ENCODE results near the gene RXRA.

Gene RXRA

GRCh38 chr9:134313470-134313869, 12.8 kb upstream of the RXRA start:
- DNase-seq, result no peak

- no peak for DNase-seq
These were observed 12.0 kb upstream of the RXRA start for GRCh38 chr9:134314039-134314949.

DNA sequence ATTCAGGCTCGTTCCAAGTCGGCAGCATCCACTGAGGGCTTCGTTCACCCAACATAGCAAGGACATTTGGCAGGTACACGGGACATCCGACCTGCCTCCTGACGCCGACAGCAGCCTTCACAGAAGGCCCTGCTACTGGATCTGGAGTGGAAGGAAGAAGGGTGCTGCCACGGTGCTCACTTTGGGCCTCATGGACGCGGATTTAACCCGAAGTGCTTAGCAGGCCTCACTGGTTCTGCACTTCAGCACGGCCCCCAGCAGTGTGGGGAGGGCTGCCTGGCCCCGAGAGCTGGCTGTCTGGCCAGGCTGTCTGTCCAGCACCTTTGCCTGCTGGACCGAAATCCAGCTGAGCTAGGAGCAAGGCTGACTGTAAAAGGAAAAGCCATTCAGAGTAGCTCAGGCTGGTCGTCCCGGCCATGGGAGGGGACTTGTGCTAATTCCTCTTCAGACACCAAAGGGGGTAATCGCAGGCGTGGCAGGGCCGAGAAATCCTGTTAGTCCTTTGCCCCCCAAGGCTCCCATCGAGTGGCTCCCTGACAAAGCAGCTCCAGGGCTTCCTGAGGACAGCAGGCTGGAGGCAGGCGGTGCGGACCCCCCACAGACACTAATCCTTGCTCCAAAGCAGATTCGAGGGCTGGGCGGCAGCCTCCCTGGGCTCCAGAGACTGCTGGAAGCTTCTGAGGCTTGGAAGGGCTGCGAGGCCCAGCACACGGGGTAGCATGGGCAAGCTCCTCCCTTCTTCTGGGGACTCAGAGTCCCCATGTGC, 11.1 kb upstream of the RXRA start:
- no peak for DNase-seq

- no peak for DNase-seq
These were observed 10.4 kb upstream of the RXRA start for GRCh38 chr9:134315716-134316448.

- DNase-seq, result no peak
These were observed 9.7 kb upstream of the RXRA start for GRCh38 chr9:134316449-134317160.

- no peak for DNase-seq
These were observed 8.9 kb upstream of the RXRA start for GRCh38 chr9:134317400-134317789.

- DNase-seq, result no peak
These were observed 8.4 kb upstream of the RXRA start for GRCh38 chr9:134317790-134318414.

GRCh38 chr9:134318481-134318891, 7.8 kb upstream of the RXRA start:
- DNase-seq, result no peak

GRCh38 chr9:134318941-134319305, 7.3 kb upstream of the RXRA start:
- DNase-seq, result no peak

DNA sequence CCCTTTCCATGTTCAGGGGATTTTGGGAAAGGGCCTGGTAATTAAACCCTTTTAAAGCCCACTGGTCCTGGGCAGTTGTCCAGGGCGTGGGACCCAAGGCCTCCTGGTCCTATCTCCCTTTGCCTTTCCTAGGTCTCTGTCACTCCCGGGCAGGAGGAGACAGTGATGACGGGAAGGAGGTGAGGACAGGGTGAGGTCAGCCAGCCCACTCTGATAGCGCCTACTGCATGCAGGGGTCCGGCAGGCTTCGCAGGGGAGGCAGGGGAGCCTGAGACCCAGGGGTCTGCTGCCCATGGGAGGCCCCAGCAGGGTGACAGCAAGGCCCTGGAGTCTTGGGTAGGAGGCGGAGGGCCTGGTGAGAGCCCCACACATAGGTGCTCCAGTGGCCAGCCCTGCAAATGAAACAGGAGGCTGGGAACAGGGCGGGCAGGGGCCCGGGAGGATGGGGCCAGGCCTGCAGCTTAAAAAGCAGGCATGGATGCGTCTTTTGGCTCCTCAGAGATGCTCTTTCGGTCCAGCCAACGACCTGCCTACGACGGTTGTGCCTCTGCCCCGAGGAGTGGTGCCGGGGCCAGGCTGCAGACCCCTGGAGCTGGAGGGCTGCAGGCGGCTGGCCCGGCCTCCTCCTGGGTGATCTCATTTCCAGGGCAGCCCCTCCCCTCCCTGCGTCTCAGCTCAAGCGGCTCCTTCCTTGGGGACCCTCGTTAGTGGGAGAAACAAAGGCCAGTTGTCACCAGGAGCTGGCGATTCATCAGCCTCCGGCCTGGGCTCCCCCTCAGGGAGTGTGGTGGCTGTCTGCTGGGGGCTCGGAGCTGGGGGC, 6.7 kb upstream of the RXRA start:
- DNase-seq, result no peak

GRCh38 chr9:134320126-134320867, 6.0 kb upstream of the RXRA start:
- no peak for DNase-seq

DNA sequence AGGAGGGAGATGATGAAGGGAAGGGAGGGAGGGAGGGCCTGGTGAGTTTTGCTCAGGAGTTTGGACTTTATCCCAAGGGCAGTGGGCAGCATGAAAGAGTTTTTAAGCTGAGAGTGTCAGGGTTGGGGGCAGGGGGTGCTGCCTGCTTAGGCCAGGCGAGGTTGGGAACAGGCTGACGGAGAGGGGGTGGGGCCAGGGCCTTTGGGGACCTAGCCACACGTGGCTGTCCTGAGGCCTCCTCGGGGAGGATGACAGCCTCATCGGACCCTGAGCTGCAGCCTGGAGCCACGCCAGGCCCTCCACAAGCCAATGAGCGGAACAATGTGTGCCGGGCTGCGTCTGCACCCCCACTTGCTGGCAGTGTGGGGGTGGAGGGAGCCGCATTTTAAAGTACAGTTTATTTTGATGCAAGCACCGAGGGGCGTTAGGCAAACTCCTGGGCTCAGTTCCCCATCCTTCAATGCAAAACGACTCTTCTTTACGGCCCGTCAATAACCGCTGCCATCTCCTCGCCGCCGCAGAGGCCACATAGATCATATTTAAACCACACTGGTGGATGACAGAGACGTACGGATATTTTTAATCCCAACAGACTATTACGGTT, 5.3 kb upstream of the RXRA start:
- DNase-seq, result no peak

GRCh38 chr9:134321531-134321930, 4.7 kb upstream of the RXRA start:
- DNase-seq, result no peak

DNA sequence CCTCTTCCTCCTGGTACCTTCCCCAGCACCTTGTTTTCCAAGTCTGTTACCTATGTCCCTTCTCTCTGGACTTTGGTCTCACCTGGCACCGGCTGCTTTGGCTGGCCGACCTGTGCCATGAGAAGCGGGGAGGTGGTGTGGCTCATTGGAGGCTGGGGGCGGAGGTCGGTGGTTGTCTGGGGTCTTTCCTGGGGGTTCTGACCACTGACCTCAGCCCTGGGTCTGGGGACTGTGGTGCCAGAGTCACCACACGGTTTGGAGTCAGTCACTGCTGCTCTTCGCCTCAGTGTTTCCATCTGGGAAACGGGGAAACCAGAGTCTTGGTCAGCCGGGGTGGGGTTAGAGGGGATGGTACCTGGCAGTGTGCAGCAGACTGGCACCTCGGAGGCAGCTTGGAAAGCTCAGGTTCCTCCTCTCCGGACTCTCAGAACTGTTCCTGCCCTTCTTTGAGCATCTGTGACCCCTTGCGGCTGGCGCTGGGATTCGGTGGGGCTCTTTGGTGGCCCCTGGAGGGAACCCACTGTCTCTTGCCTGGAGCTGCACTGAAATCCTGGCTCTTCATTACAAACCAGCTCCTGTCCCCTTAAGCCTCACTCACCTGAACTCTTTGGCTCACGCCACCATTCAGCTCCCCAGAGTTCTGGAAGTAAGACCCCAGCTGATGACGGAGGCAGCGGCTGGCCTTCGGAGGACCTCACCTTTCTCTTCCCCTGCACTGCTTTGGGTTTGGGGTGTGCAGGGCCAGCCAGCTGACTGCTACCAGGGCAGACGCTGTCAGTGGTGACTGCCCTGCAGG, 4.1 kb upstream of the RXRA start:
- DNase-seq, result no peak

- DNase-seq, result no peak
These were observed 3.4 kb upstream of the RXRA start for GRCh38 chr9:134322781-134323241.

GRCh38 chr9:134323741-134324358, 2.4 kb upstream of the RXRA start:
- DNase-seq, result no peak

DNA sequence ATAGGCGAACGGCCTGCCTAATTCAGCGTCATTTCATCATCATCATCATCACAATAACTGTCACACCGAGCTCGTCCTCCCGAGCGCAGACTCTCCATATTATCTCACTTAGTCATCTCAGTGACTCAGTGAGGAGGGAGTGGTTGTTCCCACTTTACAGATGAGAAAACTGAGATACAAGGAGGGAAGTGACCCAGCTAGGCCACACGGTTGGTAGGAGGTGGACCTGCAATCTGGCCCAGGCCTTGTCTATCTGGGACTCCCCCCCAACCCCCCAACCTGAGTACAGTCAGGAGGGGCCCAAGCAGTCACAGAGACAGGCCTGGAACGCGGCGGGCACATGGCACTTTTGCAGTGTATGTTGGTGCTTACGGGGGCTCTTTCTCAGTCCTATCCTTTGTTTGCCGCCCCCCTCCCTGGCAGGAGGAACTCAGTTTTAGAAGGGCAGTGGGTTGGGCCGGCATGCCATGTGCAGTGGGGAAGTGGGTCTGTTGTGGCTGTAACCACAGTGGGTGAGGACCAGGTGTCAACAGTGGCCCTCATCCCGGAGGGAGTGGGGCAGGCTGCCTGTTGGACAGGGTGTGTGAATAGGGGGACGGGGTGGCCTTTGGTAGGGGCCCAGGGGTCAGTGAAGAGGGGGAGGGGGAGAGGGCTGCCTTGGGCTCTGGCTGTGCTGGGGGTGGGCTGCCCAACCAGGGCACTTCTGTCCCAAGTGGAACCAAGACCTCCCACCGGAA, 1.7 kb upstream of the RXRA start:
- no peak for DNase-seq
